SK-N-MC (cell line): ENCODE data around the gene THTPA.

Experiments used
- EZH2 ChIP-seq: fragments of 200-600 bp; sonication (generic); IDR thresholded peaks from one replicate; pipeline ENCODE4 v1.6.1; 2017; ENCODE audit warnings: antibody characterized with exemption
- FOXP2 ChIP-seq: optimal IDR thresholded peaks from 2 replicates; pipeline ENCODE3; 2011; ENCODE audit warnings: mild to moderate bottlenecking, moderate library complexity; ENCODE audit not compliant: insufficient read depth; ENCODE audit errors: extremely low read length, control extremely low read depth
- POLR2AphosphoS5 ChIP-seq: IDR thresholded peaks from 2 replicates; pipeline ENCODE4 v1.6.1; 2012; ENCODE audit warnings: mild to moderate bottlenecking, low read depth, low read length, borderline replicate concordance

- TF ChIP-seq POLR2AphosphoS5: no peak
- TF ChIP-seq EZH2: no peak
- TF ChIP-seq FOXP2: no peak
Measured at GRCh38 chr14:23536494-23536893, 19.6 kb upstream of the THTPA start.
